GM18519 (cell line): ENCODE measurements around the gene TCEAL8.
A peak's percentile ranks its signal among the peaks of the same experiment; 100 is the strongest.
"Not testable (repeated sequence)": the region's sequence is repeated elsewhere in the genome, so short reads cannot be mapped to it uniquely, and the experiment has no call there.

Experiments
- ATAC-seq: cut with Tn5 transposase; IDR thresholded peaks from one replicate; pipeline ENCODE4 v1.9.1; 2021; ENCODE audit warnings: mild to moderate bottlenecking, moderate library complexity; ENCODE audit not compliant: unreplicated experiment, low FRiP score

The TCEAL8 gene

GRCh38 chrX:103254921-103255493, at the start of gene TCEAL8:
Gene TCEAL8 (minus strand): TSS chrX:103255155. CDS start chrX:103253979, 1,176 bp downstream.
- peak; percentile 93 for ATAC-seq

- ATAC-seq = no peak
These were observed 49.8 kb upstream of the TCEAL8 start for GRCh38 chrX:103304705-103305104.

GRCh38 chrX:103293118-103293517, 38.2 kb upstream of the TCEAL8 start:
- ATAC-seq = no peak

- ATAC-seq = no peak
These were observed 24.7 kb upstream of the TCEAL8 start for GRCh38 chrX:103279624-103280023.

GRCh38 chrX:103276581-103277002, 21.6 kb upstream of the TCEAL8 start, which contains the start of gene TCEAL5:
Gene TCEAL5 (minus strand): TSS chrX:103276750. CDS start chrX:103274563, 2,187 bp downstream.
- ATAC-seq = no peak

GRCh38 chrX:103275947-103276567, 21.1 kb upstream of the TCEAL8 start:
- ATAC-seq = no peak

- ATAC-seq = no peak
These were observed 19.3 kb upstream of the TCEAL8 start for GRCh38 chrX:103274284-103274683.

- no peak for ATAC-seq
These were observed 3.3 kb upstream of the TCEAL8 start for GRCh38 chrX:103258275-103258674.

GRCh38 chrX:103256651-103257050, 1.7 kb upstream of the TCEAL8 start:
- ATAC-seq = no peak

GRCh38 chrX:103254171-103254824, 657 bp downstream of the TCEAL8 start:
- ATAC-seq = no peak

- no peak for ATAC-seq
These were observed 1.3 kb downstream of the TCEAL8 start for GRCh38 chrX:103253608-103254007.

- no peak for ATAC-seq
These were observed 4.0 kb downstream of the TCEAL8 start for GRCh38 chrX:103250977-103251376.

GRCh38 chrX:103249805-103250204, 5.2 kb downstream of the TCEAL8 start:
- no peak for ATAC-seq

GRCh38 chrX:103248553-103248952, 6.4 kb downstream of the TCEAL8 start:
- peak; percentile 64 for ATAC-seq

GRCh38 chrX:103240155-103240554, 14.8 kb downstream of the TCEAL8 start:
- ATAC-seq = no peak

- no peak for ATAC-seq
These were observed 18.7 kb downstream of the TCEAL8 start for GRCh38 chrX:103236296-103236695.

- not testable (repeated sequence) for ATAC-seq
These were observed 19.3 kb downstream of the TCEAL8 start for GRCh38 chrX:103235608-103236007.

- no peak for ATAC-seq
These were observed 20.1 kb downstream of the TCEAL8 start for GRCh38 chrX:103234869-103235268.

GRCh38 chrX:103233263-103233662, 21.7 kb downstream of the TCEAL8 start:
- ATAC-seq = no peak

GRCh38 chrX:103225918-103226317, 29.0 kb downstream of the TCEAL8 start:
- ATAC-seq = not testable (repeated sequence)

- no peak for ATAC-seq
These were observed 34.2 kb downstream of the TCEAL8 start for GRCh38 chrX:103220511-103221323.
